Smooth muscle cell (in vitro differentiated cells): Measurements from ENCODE around the gene GNAS. TPM values are rescaled to one million over a fixed set of nuclear protein-coding genes. Genes with fewer than 3 reads are reported as not detected.

ENCODE experiments used
- DNase-seq: peaks from one replicate; lab custom pipeline; 2025; ENCODE audit not compliant: unreplicated experiment; lab: John Stamatoyannopoulos, UW
- H2AFZ ChIP-seq: fragments of 200-600 bp; sonication (generic); 2 replicates; pipeline ENCODE4 v1.6.0; 2016; ENCODE audit warnings: antibody characterized with exemption, low read depth, mild to moderate bottlenecking
- H3F3A ChIP-seq: fragments of 200-600 bp; sonication (generic); 2 replicates; pipeline ENCODE4 v1.6.0; 2017; ENCODE audit warnings: antibody characterized with exemption, low read depth
- H3K27ac ChIP-seq: fragments of 200-600 bp; sonication (generic); 2 replicates; pipeline ENCODE4 v1.5.1; 2016; ENCODE audit warnings: low read depth, mild to moderate bottlenecking
- H3K27me3 ChIP-seq: fragments of 200-600 bp; sonication (generic); 2 replicates; pipeline ENCODE4 v1.6.1; 2016; ENCODE audit warnings: low read depth, mild to moderate bottlenecking
- H3K36me3 ChIP-seq: fragments of 200-600 bp; sonication (generic); 2 replicates; pipeline ENCODE4 v1.5.1; 2016; ENCODE audit warnings: low read depth
- H3K4me1 ChIP-seq: fragments of 200-600 bp; sonication (generic); 2 replicates; pipeline ENCODE4 v1.5.1; 2016; ENCODE audit warnings: low read depth
- H3K4me2 ChIP-seq: fragments of 200-600 bp; sonication (generic); 2 replicates; pipeline ENCODE4 v1.6.0; 2016; ENCODE audit warnings: mild to moderate bottlenecking
- H3K4me3 ChIP-seq: fragments of 200-600 bp; sonication (generic); 2 replicates; pipeline ENCODE4 v1.5.1; 2016; ENCODE audit warnings: mild to moderate bottlenecking
- H3K79me2 ChIP-seq: fragments of 200-600 bp; sonication (generic); 2 replicates; pipeline ENCODE4 v1.6.0; 2016; ENCODE audit warnings: low read depth, mild to moderate bottlenecking
- H3K9ac ChIP-seq: fragments of 200-600 bp; sonication (generic); 2 replicates; pipeline ENCODE4 v1.6.0; 2016; ENCODE audit warnings: low read depth
- H3K9me3 ChIP-seq: fragments of 200-600 bp; sonication (generic); replicated peaks from 2 replicates; pipeline ENCODE4 v1.5.1; 2016; ENCODE audit warnings: low read depth
- H4K20me1 ChIP-seq: fragments of 200-600 bp; sonication (generic); 2 replicates; pipeline ENCODE4 v1.6.0; 2016; ENCODE audit warnings: low read depth
- CTCF ChIP-seq: fragments of 200-600 bp; sonication (generic); IDR thresholded peaks from 2 replicates; pipeline ENCODE4 v1.5.1; 2017; ENCODE audit warnings: borderline replicate concordance, mild to moderate bottlenecking, antibody characterized with exemption; ENCODE audit not compliant: insufficient read depth, poor library complexity, severe bottlenecking
- WGBS: methylation state at CpG from one replicate; pipeline ENCODE4 v1.1.7; 2016; ENCODE audit warnings: low lambda C conversion rate; 5-methylcytosine and 5-hydroxymethylcytosine counted together
- polyA plus RNA-seq: library from polyadenylated mRNA; unstranded; fragments of >200 nt; fragmentation: Nextera tagmentation; extraction: Ambion mirVana; gene quantifications from 2 replicates; pipeline ENCODE4 v1.2.1, GENCODE V29; 2016
- total RNA-seq: library from RNA; depleted of rRNA; stranded (reverse); fragments of >200 nt; gene quantifications from 2 replicates; pipeline ENCODE4 v1.2.3, GENCODE V29; 2014

GNAS gene
- total and polyA plus RNA-seq, 2 experiments from 2014 or later = 1,240 to 1,914 TPM

GRCh38 chr20:58926802-58927489 lies 74.4 kb downstream of the GNAS start:
- Histone ChIP-seq H3K27ac (no peak overlapping the region), H2AFZ (no peak overlapping the region), H4K20me1 (no peaks in the 10 kb centered on the region), H3K27me3 (no peaks in the 10 kb centered on the region), H3K36me3 (no peaks in the 10 kb centered on the region), H3K79me2 (no peaks in the 10 kb centered on the region), H3K9ac (no peak overlapping the region), H3K4me2 (no peak overlapping the region), H3K4me3 (no peak overlapping the region), H3K4me1 (no peaks in the 10 kb centered on the region), H3K9me3 (no peaks in the 10 kb centered on the region), H3F3A (no peaks in the 10 kb centered on the region)
- no peak for TF ChIP-seq CTCF
- DNase-seq = no peak
- 91% methylated on average over 10 of the region's 10 CpGs for WGBS

- Histone ChIP-seq H4K20me1 (no peaks in the 10 kb centered on the region), H3K9ac (no peak overlapping the region), H3F3A (no peaks in the 10 kb centered on the region), H3K27me3 (no peaks in the 10 kb centered on the region), H2AFZ (no peak overlapping the region), H3K4me1 (no peaks in the 10 kb centered on the region), H3K4me2 (no peak overlapping the region), H3K27ac (no peak overlapping the region), H3K4me3 (no peak overlapping the region), H3K36me3 (no peaks in the 10 kb centered on the region), H3K79me2 (no peaks in the 10 kb centered on the region), H3K9me3 (no peaks in the 10 kb centered on the region)
- TF ChIP-seq CTCF = no peak
- no peak for DNase-seq
- 94% methylated on average over 7 of the region's 7 CpGs for WGBS
Observed at GRCh38 chr20:58927490-58928061, 75.1 kb downstream of the GNAS start.

GRCh38 chr20:58930496-58930895 lies 78.0 kb downstream of the GNAS start:
- DNase-seq = no peak
- no peak overlapping the region for H2AFZ ChIP-seq
- no peak for TF ChIP-seq CTCF
- H3K4me1 ChIP-seq = no peaks in the 10 kb centered on the region
- no peaks in the 10 kb centered on the region for H4K20me1 ChIP-seq
- no peak overlapping the region for H3K9ac ChIP-seq
- H3K9me3 ChIP-seq = no peaks in the 10 kb centered on the region
- H3K79me2 ChIP-seq = no peaks in the 10 kb centered on the region
- H3F3A ChIP-seq = no peaks in the 10 kb centered on the region
- 93% methylated on average over 3 of the region's 3 CpGs for WGBS
- no peak overlapping the region for H3K4me3 ChIP-seq
- no peak overlapping the region for H3K27ac ChIP-seq
- H3K36me3 ChIP-seq = no peaks in the 10 kb centered on the region
- H3K4me2 ChIP-seq = no peak overlapping the region
- no peaks in the 10 kb centered on the region for H3K27me3 ChIP-seq

DNA sequence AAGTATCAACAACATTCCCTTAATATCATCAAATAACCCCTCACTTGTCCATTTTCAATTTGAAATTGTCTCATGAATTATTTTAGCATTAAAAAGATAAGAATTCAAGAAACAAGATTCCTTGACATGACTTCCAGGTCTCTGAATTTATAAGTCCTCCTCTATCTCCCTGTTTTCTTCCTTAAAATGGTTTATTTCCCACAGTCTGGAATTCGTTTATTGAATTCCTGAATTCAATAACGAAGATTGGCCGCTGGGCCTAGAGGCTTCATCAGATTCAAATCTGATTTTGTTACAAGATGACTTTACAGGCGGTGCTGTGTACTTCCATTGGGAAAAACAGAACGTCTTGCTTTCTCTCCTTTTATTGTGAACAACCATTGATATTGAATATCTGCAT lies 79.7 kb downstream of the GNAS start:
- Histone ChIP-seq H3F3A (no peaks in the 10 kb centered on the region), H3K27me3 (no peaks in the 10 kb centered on the region), H3K36me3 (no peaks in the 10 kb centered on the region), H3K9ac (no peak overlapping the region), H3K4me3 (no peak overlapping the region), H3K27ac (no peak overlapping the region), H4K20me1 (no peaks in the 10 kb centered on the region), H3K4me2 (no peak overlapping the region), H2AFZ (no peak overlapping the region), H3K9me3 (no peaks in the 10 kb centered on the region), H3K4me1 (no peaks in the 10 kb centered on the region), H3K79me2 (no peaks in the 10 kb centered on the region)
- WGBS = 84% methylated on average over 5 of the region's 5 CpGs
- no peak for DNase-seq
- no peak for TF ChIP-seq CTCF
